Fibroblast of skin of right biceps (primary cell): Measurements from ENCODE around the gene PSD4.

Experiments used
- DNase-seq: peaks from one replicate; pipeline ENCODE4 v3.0.0-alpha.2; 2013

PSD4 gene

GRCh38 chr2:113169586-113169985, 4.2 kb upstream of the PSD4 start:
- no peak for DNase-seq

- no peak for DNase-seq
Observed at GRCh38 chr2:113171334-113172075, 2.3 kb upstream of the PSD4 start.

GRCh38 chr2:113172721-113173541, 840 bp upstream of the PSD4 start:
- DNase-seq = no peak

GRCh38 chr2:113174376-113174750, 592 bp downstream of the PSD4 start:
- DNase-seq = no peak

- DNase-seq = peak; percentile 22
Observed at GRCh38 chr2:113175042-113175628, 1.4 kb downstream of the PSD4 start.

- DNase-seq = no peak
Observed at GRCh38 chr2:113175736-113176695, 2.2 kb downstream of the PSD4 start.

GRCh38 chr2:113176696-113177355, 3.1 kb downstream of the PSD4 start:
- no peak for DNase-seq

- no peak for DNase-seq
Observed at GRCh38 chr2:113178069-113178746, 4.4 kb downstream of the PSD4 start.

GRCh38 chr2:113178891-113179290, 5.1 kb downstream of the PSD4 start:
- no peak for DNase-seq

GRCh38 chr2:113179446-113180045, 5.8 kb downstream of the PSD4 start:
- no peak for DNase-seq

GRCh38 chr2:113180131-113180946, 6.6 kb downstream of the PSD4 start:
- no peak for DNase-seq

- no peak for DNase-seq
Observed at GRCh38 chr2:113181258-113182051, 7.7 kb downstream of the PSD4 start.

- DNase-seq = no peak
Observed at GRCh38 chr2:113182471-113183260, 8.9 kb downstream of the PSD4 start.

GRCh38 chr2:113183264-113183663, 9.5 kb downstream of the PSD4 start:
- DNase-seq = no peak

- no peak for DNase-seq
Observed at GRCh38 chr2:113183703-113184102, 9.9 kb downstream of the PSD4 start.

- DNase-seq = no peak
Observed at GRCh38 chr2:113184531-113185230, 10.9 kb downstream of the PSD4 start.

- DNase-seq = no peak
Observed at GRCh38 chr2:113185664-113186432, 12.1 kb downstream of the PSD4 start.
